GM12878 (cell line): ENCODE data around the gene PHF23. TPM values are rescaled to one million over a fixed set of nuclear protein-coding genes. Genes with fewer than 3 reads are reported as not detected.
A peak's percentile ranks its signal among the peaks of the same experiment; 100 is the strongest.

Experiments
- ATF3 ChIP-seq: IDR thresholded peaks from 2 replicates; pipeline ENCODE4 v1.6.1; 2011; ENCODE audit warnings: low read depth, mild to moderate bottlenecking, low read length, moderate library complexity, borderline replicate concordance; ENCODE audit errors: extremely low read depth
- BCL11A ChIP-seq: IDR thresholded peaks from 2 replicates; pipeline ENCODE4 v1.6.1; 2011; ENCODE audit warnings: low read depth, low read length
- CREB1 ChIP-seq: IDR thresholded peaks from 2 replicates; pipeline ENCODE4 v1.6.1; 2012; ENCODE audit warnings: low read depth, mild to moderate bottlenecking, inconsistent platforms
- CREM ChIP-seq: IDR thresholded peaks from 2 replicates; pipeline ENCODE4 v1.6.1; 2014; ENCODE audit warnings: antibody characterized with exemption, low read depth
- HCFC1 ChIP-seq: fragments of 150-350 bp; IDR thresholded peaks from 2 replicates; pipeline ENCODE4 v1.6.1; 2014; ENCODE audit warnings: low read length
- IRF3 ChIP-seq: fragments of 450-650 bp; IDR thresholded peaks from 2 replicates; pipeline ENCODE4 v1.6.1; 2014; ENCODE audit warnings: mild to moderate bottlenecking
- MTA2 ChIP-seq: fragments of 450-650 bp; IDR thresholded peaks from 2 replicates; pipeline ENCODE4 v1.6.1; 2016; ENCODE audit warnings: low read depth, mild to moderate bottlenecking, moderate library complexity
- NFIC ChIP-seq: IDR thresholded peaks from 2 replicates; pipeline ENCODE4 v1.6.1; 2012; ENCODE audit warnings: low read depth, mild to moderate bottlenecking, inconsistent platforms, low read length, moderate library complexity
- NR2C2 ChIP-seq: IDR thresholded peaks from 2 replicates; pipeline ENCODE4 v1.6.1; 2011; ENCODE audit warnings: borderline replicate concordance, low read depth; ENCODE audit not compliant: control insufficient read depth, insufficient read length
- POLR2AphosphoS5 ChIP-seq: IDR thresholded peaks from 2 replicates; pipeline ENCODE4 v1.6.1; 2011; ENCODE audit warnings: mild to moderate bottlenecking, low read length, inconsistent platforms
- SIX5 ChIP-seq: IDR thresholded peaks from 2 replicates; pipeline ENCODE4 v1.6.1; 2011; ENCODE audit warnings: mild to moderate bottlenecking, low read depth, low read length, moderate library complexity; ENCODE audit not compliant: severe bottlenecking
- SREBF2 ChIP-seq: IDR thresholded peaks from 2 replicates; pipeline ENCODE4 v1.6.1; 2012; ENCODE audit warnings: mild to moderate bottlenecking, low read length
- STAT1 ChIP-seq: fragments of 450-650 bp; conservative IDR thresholded peaks from 2 replicates; pipeline ENCODE4 v1.6.1; 2014; ENCODE audit warnings: antibody characterized with exemption, mild to moderate bottlenecking
- ZNF207 ChIP-seq: fragments of 450-650 bp; IDR thresholded peaks from 2 replicates; pipeline ENCODE4 v1.6.1; 2014; ENCODE audit warnings: antibody characterized with exemption, mild to moderate bottlenecking, borderline replicate concordance
- ZNF687 ChIP-seq: fragments of 450-650 bp; IDR thresholded peaks from 2 replicates; pipeline ENCODE4 v1.6.1; 2017; ENCODE audit warnings: mild to moderate bottlenecking, moderate library complexity
- ZZZ3 ChIP-seq: IDR thresholded peaks from 2 replicates; pipeline ENCODE4 v1.6.1; 2011; ENCODE audit warnings: low read depth; ENCODE audit not compliant: control insufficient read depth, insufficient read length
- polyA plus RNA-seq, 11 experiments: library from polyadenylated mRNA; depleted of rRNA in 4 of 11; unstranded in 6 of 11; stranded (reverse) in 5 of 11; fragments of >200 nt; fragmentation: Nextera tagmentation in 4 of 11; fragmentation: Illumina TruSeq in 1 of 11; extraction: Ambion mirVana in 4 of 11; extraction: Trizol in 1 of 11; gene quantifications; 1 replicate in 1 of 11; 2 replicates in 10 of 11; pipeline versions ENCODE4 v1.2.1 to v1.2.3, GENCODE V29; 2011 to 2016; ENCODE audit warnings: inconsistent platforms in 2 of 11, missing spikeins in 2 of 11, low read depth in 1 of 11
- total RNA-seq, 4 experiments: library from RNA; depleted of rRNA in 3 of 4; stranded (reverse); fragments of >200 nt in 3 of 4; fragmentation: Illumina TruSeq in 1 of 4; extraction: Trizol in 1 of 4; gene quantifications; 2 replicates each; pipeline versions ENCODE4 v1.2.1 to v1.2.3, GENCODE V29; 2013 to 2021
- TF ChIP-seq, protein P1 (sequence below): IDR thresholded peaks from 2 replicates; pipeline ENCODE4 v1.6.1; 2011; ENCODE audit warnings: borderline replicate concordance, low read depth, mild to moderate bottlenecking, moderate library complexity, mixed read lengths, low read length; ENCODE audit not compliant: insufficient read depth; ENCODE audit errors: extremely low read length
- TF ChIP-seq, protein P2 (sequence below): IDR thresholded peaks from 2 replicates; pipeline ENCODE4 v1.6.1; 2012; ENCODE audit warnings: low read depth, low read length, improper control_type of control experiment
- TF ChIP-seq, protein P3 (sequence below): fragments of 450-650 bp; IDR thresholded peaks from 2 replicates; pipeline ENCODE4 v1.6.1; 2017; ENCODE audit warnings: mild to moderate bottlenecking, low read depth, inconsistent platforms; ENCODE audit not compliant: poor library complexity, severe bottlenecking

PHF23 gene
- total and polyA plus RNA-seq, 10 of the 15 experiments (the other 5 are each of a cell fraction or from before 2014, with no cell fraction given): 8.2 to 84.8 (median 32.6) TPM

GRCh38 chr17:7191571-7192270, 47.5 kb downstream of the PHF23 start (continued):
- TF ChIP-seq, protein P1, sequence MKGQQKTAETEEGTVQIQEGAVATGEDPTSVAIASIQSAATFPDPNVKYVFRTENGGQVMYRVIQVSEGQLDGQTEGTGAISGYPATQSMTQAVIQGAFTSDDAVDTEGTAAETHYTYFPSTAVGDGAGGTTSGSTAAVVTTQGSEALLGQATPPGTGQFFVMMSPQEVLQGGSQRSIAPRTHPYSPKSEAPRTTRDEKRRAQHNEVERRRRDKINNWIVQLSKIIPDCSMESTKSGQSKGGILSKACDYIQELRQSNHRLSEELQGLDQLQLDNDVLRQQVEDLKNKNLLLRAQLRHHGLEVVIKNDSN: peak; percentile 73
- peak; percentile 92 for TF ChIP-seq CREM
- TF ChIP-seq POLR2AphosphoS5: no peak
- no peak for TF ChIP-seq ZNF207
- peak; percentile 81; the same call in 1 of the 2 replicates for TF ChIP-seq ATF3
- TF ChIP-seq CREB1: peak; percentile 81
- no peak for TF ChIP-seq BCL11A
- TF ChIP-seq ZZZ3: no peak
- no peak for TF ChIP-seq NFIC
- TF ChIP-seq HCFC1: peak; percentile 95
- TF ChIP-seq MTA2: no peak
- TF ChIP-seq NR2C2: no peak
- TF ChIP-seq STAT1: no peak
- TF ChIP-seq IRF3: no peak
- TF ChIP-seq SREBF2: no peak
- TF ChIP-seq, protein P2, sequence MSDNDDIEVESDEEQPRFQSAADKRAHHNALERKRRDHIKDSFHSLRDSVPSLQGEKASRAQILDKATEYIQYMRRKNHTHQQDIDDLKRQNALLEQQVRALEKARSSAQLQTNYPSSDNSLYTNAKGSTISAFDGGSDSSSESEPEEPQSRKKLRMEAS: no peak
- peak; percentile 99 for TF ChIP-seq SIX5
- TF ChIP-seq, protein P3, sequence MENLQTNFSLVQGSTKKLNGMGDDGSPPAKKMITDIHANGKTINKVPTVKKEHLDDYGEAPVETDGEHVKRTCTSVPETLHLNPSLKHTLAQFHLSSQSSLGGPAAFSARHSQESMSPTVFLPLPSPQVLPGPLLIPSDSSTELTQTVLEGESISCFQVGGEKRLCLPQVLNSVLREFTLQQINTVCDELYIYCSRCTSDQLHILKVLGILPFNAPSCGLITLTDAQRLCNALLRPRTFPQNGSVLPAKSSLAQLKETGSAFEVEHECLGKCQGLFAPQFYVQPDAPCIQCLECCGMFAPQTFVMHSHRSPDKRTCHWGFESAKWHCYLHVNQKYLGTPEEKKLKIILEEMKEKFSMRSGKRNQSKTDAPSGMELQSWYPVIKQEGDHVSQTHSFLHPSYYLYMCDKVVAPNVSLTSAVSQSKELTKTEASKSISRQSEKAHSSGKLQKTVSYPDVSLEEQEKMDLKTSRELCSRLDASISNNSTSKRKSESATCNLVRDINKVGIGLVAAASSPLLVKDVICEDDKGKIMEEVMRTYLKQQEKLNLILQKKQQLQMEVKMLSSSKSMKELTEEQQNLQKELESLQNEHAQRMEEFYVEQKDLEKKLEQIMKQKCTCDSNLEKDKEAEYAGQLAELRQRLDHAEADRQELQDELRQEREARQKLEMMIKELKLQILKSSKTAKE: no peak
- no peak for TF ChIP-seq ZNF687
